Endothelial cell of umbilical vein (primary cell): Measurements from ENCODE around the gene RANGAP1. TPM values are rescaled to one million over a fixed set of nuclear protein-coding genes. Genes with fewer than 3 reads are reported as not detected.

ENCODE experiments used
- BruUV-seq: library from RNA; stranded (reverse); fragments of 400-500 nt; replicated peaks from 2 replicates; lab custom pipeline; 2021; lab: Mats Ljungman, UMichigan
- CTCF ChIA-PET: fragments of 300-600, 350-600 bp; sonication (Branson Sonifier 250); formaldehyde crosslinking; loops from one replicate; lab custom pipeline; 2021; ENCODE audit warnings: antibody characterized with exemption, inconsistent platforms; lab: Charles Lee
- POLR2A ChIA-PET: fragments of 300-600, 350-600 bp; sonication (Branson Sonifier 250); formaldehyde crosslinking; loops from one replicate; lab custom pipeline; 2021; ENCODE audit warnings: antibody characterized with exemption, inconsistent platforms; lab: Charles Lee
- DNase-seq: peaks from one replicate; pipeline ENCODE4 v3.0.0-alpha.2; 2011; ENCODE audit warnings: low read depth, low spot score
- FAIRE-seq: peaks from 2 replicates; lab custom pipeline; 2011; peaks lifted over from hg19 to GRCh38; lab: Jason Lieb, UNC
- H2AFZ ChIP-seq: 2 replicates; pipeline ENCODE4 v1.6.0; 2012; ENCODE audit warnings: low read depth, low read length, control low read depth, inconsistent platforms
- H3K27ac ChIP-seq: 2 replicates; pipeline ENCODE4 v1.5.1; 2011; ENCODE audit warnings: low read depth, mild to moderate bottlenecking, control low read depth, low read length, moderate library complexity; ENCODE audit not compliant: insufficient read depth
- H3K27me3 ChIP-seq, 2 experiments: 2 replicates each; pipeline versions ENCODE4 v1.6.0 to v1.6.1; 2011; ENCODE audit warnings: low read length in 2 of 2, mixed read lengths in 1 of 2; ENCODE audit not compliant: control insufficient read depth in 2 of 2, insufficient read depth in 2 of 2
- H3K36me3 ChIP-seq, 2 experiments: 2 replicates in 1 of 2; 3 replicates in 1 of 2; pipeline ENCODE4 v1.5.1; 2011; ENCODE audit warnings: low read length in 2 of 2, mild to moderate bottlenecking in 1 of 2, moderate library complexity in 1 of 2; ENCODE audit not compliant: control insufficient read depth in 2 of 2, insufficient read depth in 2 of 2; ENCODE audit errors: extremely low read depth in 1 of 2
- H3K4me1 ChIP-seq: 3 replicates; pipeline ENCODE4 v1.5.1; 2011; ENCODE audit warnings: mild to moderate bottlenecking, low read length; ENCODE audit not compliant: control insufficient read depth, insufficient read depth; ENCODE audit errors: extremely low read depth
- H3K4me2 ChIP-seq: 2 replicates; pipeline ENCODE4 v1.6.1; 2011; ENCODE audit warnings: low read length, control low read depth, mixed read lengths; ENCODE audit not compliant: insufficient read depth
- H3K4me3 ChIP-seq, 3 experiments: fragments of 200-600 bp in 1 of 3; sonication (generic), shearing (Covaris generic) in 1 of 3; replicated peaks in 1 of 3; 2 replicates each; pipeline ENCODE4 v1.5.1; 2011 to 2016; ENCODE audit warnings: control low read depth in 3 of 3, low read length in 3 of 3, mild to moderate bottlenecking in 2 of 3, inconsistent platforms in 1 of 3, low read depth in 1 of 3, moderate library complexity in 1 of 3; ENCODE audit not compliant: insufficient read depth in 1 of 3
- H3K79me2 ChIP-seq: 2 replicates; pipeline ENCODE4 v1.6.0; 2012; ENCODE audit warnings: low read length, inconsistent platforms; ENCODE audit not compliant: control insufficient read depth, insufficient read depth
- H3K9ac ChIP-seq: replicated peaks from 2 replicates; pipeline ENCODE3; 2011; ENCODE audit warnings: low read length, control low read depth; ENCODE audit not compliant: insufficient read depth; ENCODE audit errors: extremely low read depth
- H3K9me1 ChIP-seq: replicated peaks from 3 replicates; pipeline ENCODE4 v1.6.0; 2011; ENCODE audit warnings: mild to moderate bottlenecking, low read length; ENCODE audit not compliant: control insufficient read depth, insufficient read depth; ENCODE audit errors: extremely low read depth
- H3K9me3 ChIP-seq: replicated peaks from 2 replicates; pipeline ENCODE4 v1.5.1; 2012; ENCODE audit warnings: low read length, inconsistent platforms; ENCODE audit not compliant: control insufficient read depth, insufficient read depth
- H4K20me1 ChIP-seq: replicated peaks from 2 replicates; pipeline ENCODE3; 2011; ENCODE audit warnings: mild to moderate bottlenecking, low read length; ENCODE audit not compliant: control insufficient read depth, insufficient read depth; ENCODE audit errors: extremely low read depth
- EZH2 ChIP-seq: IDR thresholded peaks from 2 replicates; pipeline ENCODE4 v1.6.1; 2012; ENCODE audit warnings: borderline replicate concordance, low read depth, mild to moderate bottlenecking, moderate library complexity, low read length, inconsistent platforms; ENCODE audit not compliant: severe bottlenecking
- FOS ChIP-seq: IDR thresholded peaks from 2 replicates; pipeline ENCODE4 v1.6.1; 2011; ENCODE audit warnings: mild to moderate bottlenecking, low read length, moderate library complexity, borderline replicate concordance; ENCODE audit not compliant: insufficient read depth
- GATA2 ChIP-seq: IDR thresholded peaks from 2 replicates; pipeline ENCODE4 v1.7.0; 2011; ENCODE audit warnings: low read depth, mild to moderate bottlenecking, moderate library complexity, mixed read lengths, low read length; ENCODE audit not compliant: insufficient read length, insufficient read depth
- JUN ChIP-seq: IDR thresholded peaks from 2 replicates; pipeline ENCODE4 v1.6.1; 2011; ENCODE audit warnings: borderline replicate concordance, low read depth; ENCODE audit not compliant: insufficient read length, insufficient read depth
- MYC ChIP-seq: IDR thresholded peaks from one replicate; pipeline ENCODE4 v1.6.1; 2011; ENCODE audit warnings: mild to moderate bottlenecking, low read depth, low read length
- POLR2A ChIP-seq: IDR thresholded peaks from 2 replicates; pipeline ENCODE4 v1.6.1; 2012; ENCODE audit warnings: low read depth, mild to moderate bottlenecking, control low read depth, low read length
- POLR2AphosphoS5 ChIP-seq: IDR thresholded peaks from 2 replicates; pipeline ENCODE4 v1.6.1; 2012; ENCODE audit warnings: low read depth, mild to moderate bottlenecking, control low read depth, low read length, moderate library complexity; ENCODE audit not compliant: insufficient read depth
- dilution Hi-C: fragments of 300-500 bp; cut with MboI; formaldehyde crosslinking; loops from one replicate; pipeline ENCODE4 v1.15.0; 2019; ENCODE audit warnings: low sequenced_read_pairs; ENCODE audit not compliant: extremely low pct_ligation_motif_present
- intact Hi-C: fragments of 100-400 bp; cut with micrococcal nuclease; formaldehyde crosslinking; loops from one replicate; pipeline ENCODE4 v1.10.0; 2022
- polyA plus RNA-seq, 4 experiments: library from polyadenylated mRNA; depleted of rRNA in 3 of 4; stranded (reverse) in 3 of 4; unstranded in 1 of 4; fragments of >200 nt; gene quantifications; 2 replicates each; pipeline versions ENCODE4 v1.2.1 to v1.2.3, GENCODE V29; 2011 to 2012; ENCODE audit warnings: missing spikeins in 1 of 4
- total RNA-seq: library from RNA; stranded (reverse); gene quantifications from 2 replicates; pipeline ENCODE4 v1.2.3, GENCODE V29; 2021
- TF ChIP-seq, protein P1 (sequence below): IDR thresholded peaks from 2 replicates; pipeline ENCODE4 v1.6.1; 2011; ENCODE audit not compliant: insufficient read depth, insufficient read length
- TF ChIP-seq, protein P2 (sequence below), 2 donors: IDR thresholded peaks; 1 replicate in 1 of 2; 2 replicates in 1 of 2; pipeline ENCODE4 v1.5.1; 2011; ENCODE audit warnings: low read length in 2 of 2, mild to moderate bottlenecking in 2 of 2, moderate library complexity in 2 of 2, control low read depth in 1 of 2, inconsistent platforms in 1 of 2, low read depth in 1 of 2; ENCODE audit not compliant: insufficient read depth in 1 of 2; ENCODE audit errors: extremely low read depth in 1 of 2

Gene RANGAP1
- total and polyA plus RNA-seq, 2 donors (not counting 3 experiments of a cell fraction or from before 2014, with no cell fraction given): 169 to 182 TPM

DNA sequence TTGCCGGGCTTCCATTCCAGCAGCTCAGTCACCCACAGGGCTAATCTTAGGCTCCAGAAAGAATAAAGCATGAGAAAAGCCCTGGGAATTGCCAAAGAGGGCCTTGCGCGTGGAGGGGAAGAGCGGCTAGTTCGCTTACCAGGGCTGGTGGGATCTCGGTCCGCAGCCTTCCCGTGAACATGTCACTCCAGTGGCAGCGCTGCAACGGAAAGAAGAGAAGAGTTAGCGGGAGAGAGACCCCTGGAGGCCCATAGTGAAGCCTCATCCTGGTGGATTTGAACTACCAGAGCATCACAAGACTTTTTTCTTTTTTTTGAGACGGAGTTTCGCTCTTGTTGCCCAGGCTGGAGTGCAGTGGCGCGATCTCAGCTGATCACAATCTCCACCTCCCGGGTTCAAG, 18.0 kb downstream of the RANGAP1 start:
- no peaks in the 10 kb centered on the region for H4K20me1 ChIP-seq
- H3K9ac ChIP-seq: no peak overlapping the region
- H2AFZ ChIP-seq: no peak overlapping the region
- H3K9me3 ChIP-seq: no peaks in the 10 kb centered on the region
- peaks cover 20 to 52% of the 10 kb centered on the region in 2 experiments for H3K36me3 ChIP-seq
- FAIRE-seq: no peak
- H3K27ac ChIP-seq: no peak overlapping the region
- ChIA-PET POLR2A (no interaction called here), CTCF (no interaction called here)
- no peak overlapping the region for H3K4me2 ChIP-seq
- no peaks in the 10 kb centered on the region for H3K4me1 ChIP-seq
- H3K79me2 ChIP-seq: peaks cover 29% of the 10 kb centered on the region
- H3K9me1 ChIP-seq: no peaks in the 10 kb centered on the region
- no peak overlapping the region for H3K4me3 ChIP-seq
- no peak for DNase-seq
- BruUV-seq: no TSS peak
- intact Hi-C loops: no loop called here
- dilution Hi-C loops: no loop called here
- H3K27me3 ChIP-seq: no peaks in the 10 kb centered on the region
- TF ChIP-seq EZH2: no peak
- no peak for TF ChIP-seq JUN
- TF ChIP-seq, protein P1, sequence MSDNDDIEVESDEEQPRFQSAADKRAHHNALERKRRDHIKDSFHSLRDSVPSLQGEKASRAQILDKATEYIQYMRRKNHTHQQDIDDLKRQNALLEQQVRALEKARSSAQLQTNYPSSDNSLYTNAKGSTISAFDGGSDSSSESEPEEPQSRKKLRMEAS: no peak
- no peak for TF ChIP-seq POLR2A

DNA sequence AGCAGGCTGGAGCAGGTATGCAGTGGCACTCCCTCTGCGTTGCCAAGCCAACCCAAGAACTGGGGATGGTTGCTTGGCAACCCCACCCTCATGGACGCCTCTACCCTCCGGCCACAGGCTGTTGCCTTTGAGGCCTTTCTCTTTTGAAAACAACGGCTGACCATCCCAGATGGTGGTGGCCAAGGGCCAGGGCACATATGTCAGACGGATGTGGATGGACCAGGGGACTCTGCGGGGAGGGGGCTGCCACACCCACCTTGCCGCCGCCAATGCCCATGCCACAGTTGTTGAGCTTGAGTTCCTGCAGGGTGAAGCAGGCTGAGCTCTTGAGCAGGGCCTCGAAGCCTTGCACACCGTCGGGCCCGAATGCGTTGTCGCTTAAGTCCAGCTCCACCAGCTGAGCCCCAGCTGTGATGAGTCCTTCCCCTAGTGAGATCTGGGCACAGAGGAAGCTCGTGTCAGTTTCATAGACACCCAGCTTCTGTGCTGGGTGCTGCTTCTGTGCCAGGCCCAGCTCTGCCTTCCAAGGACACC, 21.5 kb downstream of the RANGAP1 start:
- no TSS peak for BruUV-seq
- CTCF ChIA-PET: interaction anchor here (0.8 to 1.4 kb wide), 4 partner anchors 9 to 342 kb away, joined by 3 to 4 read pairs (median 4); no protein-coding TSS in a partner anchor

More for the DNA sequence above, 21.5 kb downstream of the RANGAP1 start:
- Histone ChIP-seq H3K9me3 (no peaks in the 10 kb centered on the region), H3K27me3 (no peaks in the 10 kb centered on the region), H2AFZ (no peak overlapping the region), H3K4me2 (no peak overlapping the region), H3K36me3 (peaks cover 23 to 56% of the 10 kb centered on the region in 2 experiments), H3K9me1 (no peaks in the 10 kb centered on the region), H4K20me1 (no peaks in the 10 kb centered on the region), H3K27ac (no peak overlapping the region), H3K79me2 (peaks cover 19% of the 10 kb centered on the region), H3K4me1 (no peaks in the 10 kb centered on the region), H3K4me3 (no peak overlapping the region), H3K9ac (no peak overlapping the region)
- TF ChIP-seq GATA2: no peak
- no peak for TF ChIP-seq FOS
- TF ChIP-seq, protein P2, sequence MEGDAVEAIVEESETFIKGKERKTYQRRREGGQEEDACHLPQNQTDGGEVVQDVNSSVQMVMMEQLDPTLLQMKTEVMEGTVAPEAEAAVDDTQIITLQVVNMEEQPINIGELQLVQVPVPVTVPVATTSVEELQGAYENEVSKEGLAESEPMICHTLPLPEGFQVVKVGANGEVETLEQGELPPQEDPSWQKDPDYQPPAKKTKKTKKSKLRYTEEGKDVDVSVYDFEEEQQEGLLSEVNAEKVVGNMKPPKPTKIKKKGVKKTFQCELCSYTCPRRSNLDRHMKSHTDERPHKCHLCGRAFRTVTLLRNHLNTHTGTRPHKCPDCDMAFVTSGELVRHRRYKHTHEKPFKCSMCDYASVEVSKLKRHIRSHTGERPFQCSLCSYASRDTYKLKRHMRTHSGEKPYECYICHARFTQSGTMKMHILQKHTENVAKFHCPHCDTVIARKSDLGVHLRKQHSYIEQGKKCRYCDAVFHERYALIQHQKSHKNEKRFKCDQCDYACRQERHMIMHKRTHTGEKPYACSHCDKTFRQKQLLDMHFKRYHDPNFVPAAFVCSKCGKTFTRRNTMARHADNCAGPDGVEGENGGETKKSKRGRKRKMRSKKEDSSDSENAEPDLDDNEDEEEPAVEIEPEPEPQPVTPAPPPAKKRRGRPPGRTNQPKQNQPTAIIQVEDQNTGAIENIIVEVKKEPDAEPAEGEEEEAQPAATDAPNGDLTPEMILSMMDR (IDR thresholded peaks at IDR 0.05; ENCODE audit: extremely low read depth in 1 of 2, insufficient read depth in 1 of 2, low read depth in 1 of 2, low read length in 2 of 2): no peak
- no peak for TF ChIP-seq MYC
- TF ChIP-seq, protein P1: no peak
- TF ChIP-seq JUN: no peak
- no peak for TF ChIP-seq POLR2A
- TF ChIP-seq POLR2AphosphoS5: no peak
- TF ChIP-seq EZH2: no peak
- DNase-seq: no peak
- FAIRE-seq: no peak
- POLR2A ChIA-PET: no interaction called here
- dilution Hi-C loops: no loop called here
- intact Hi-C loops: no loop called here
